ENCODE data around the gene MAP3K2. TPM values are rescaled to one million over a fixed set of nuclear protein-coding genes. Genes with fewer than 3 reads are reported as not detected.

Gene MAP3K2
- total and polyA plus RNA-seq, 2 of the 8 experiments (the other 6 are each of a cell fraction or from before 2014, with no cell fraction given): 2.0 to 23.2 TPM

GRCh38 chr2:127254386-127254981, 133.3 kb downstream of the MAP3K2 start:
- H3K14ac ChIP-seq (ENCODE audit: insufficient read length): no peak overlapping the region
- no peak overlapping the region for H3K4me3 ChIP-seq (ENCODE audit: extremely low read depth in 1 of 4, insufficient read depth in 2 of 4, low read depth in 3 of 4, low read length in 4 of 4)
- no peak for TF ChIP-seq HDAC6 (IDR thresholded peaks at IDR 0.05; ENCODE audit: low read depth, low read length)
- no peak for TF ChIP-seq TBP (IDR thresholded peaks at IDR 0.05; ENCODE audit: low read depth, low read length)
- TF ChIP-seq TCF12 (IDR thresholded peaks at IDR 0.05; ENCODE audit: low read depth, low read length): no peak
- no peak for TF ChIP-seq SRF (IDR thresholded peaks at IDR 0.05; ENCODE audit: low read depth, low read length)
- no peak for TF ChIP-seq EZH2 (IDR thresholded peaks at IDR 0.05; ENCODE audit: low read depth, low read length, severe bottlenecking)
- TF ChIP-seq POLR2AphosphoS5 (IDR thresholded peaks at IDR 0.05; ENCODE audit: low read depth, low read length): no peak
- no peak for TF ChIP-seq FOSL1 (IDR thresholded peaks at IDR 0.05; ENCODE audit: insufficient read depth, low read depth, low read length)
- no peak overlapping the region for H3K27ac ChIP-seq (ENCODE audit: low read depth, low read length)
- no peak overlapping the region for H3K23ac ChIP-seq (ENCODE audit: insufficient read length)
- H2BK20ac ChIP-seq (ENCODE audit: low read length): no peak overlapping the region
- no peak overlapping the region for H2AK5ac ChIP-seq (ENCODE audit: low read depth, low read length)
- H3K9ac ChIP-seq (replicated peaks in 1 of 4; ENCODE audit: extremely low read depth in 1 of 4, low read depth in 3 of 4, low read length in 3 of 4): no peak overlapping the region
- no peaks in the 10 kb centered on the region for H3K27me3 ChIP-seq (replicated peaks in 1 of 4; ENCODE audit: control insufficient read depth in 3 of 4, extremely low read depth in 1 of 4, insufficient read depth in 3 of 4, low read length in 3 of 4)
- POLR2A ChIA-PET (ENCODE audit: partially characterized antibody): interaction anchor here (0.7 kb wide), 1 partner anchor 43 kb away, joined by 7 read pairs; no protein-coding TSS in a partner anchor
- no peak overlapping the region for H4K91ac ChIP-seq (replicated peaks; ENCODE audit: insufficient read length, low read length)
- no peak overlapping the region for H2BK120ac ChIP-seq (replicated peaks; ENCODE audit: low read depth, low read length)
- WGBS, 2 experiments (ENCODE audit: extremely low coverage in 1 of 2, insufficient coverage in 1 of 2, insufficient read length in 1 of 2, insufficient replicate concordance in 2 of 2, low coverage in 1 of 2, low lambda C conversion rate in 2 of 2, missing lambda C conversion rate in 1 of 2): 87% methylated on average over 7 of the region's 7 CpGs; no CpG with 5 or more reads in 1 of the 2 experiments
- H2BK5ac ChIP-seq (ENCODE audit: low read depth, low read length): no peak overlapping the region
- H3K56ac ChIP-seq (replicated peaks; ENCODE audit: insufficient read length, low read depth, low read length): no peak overlapping the region
- H3K4me1 ChIP-seq (replicated peaks in 1 of 4; ENCODE audit: control insufficient read depth in 3 of 4, insufficient read depth in 4 of 4, low read length in 3 of 4): no peaks in the 10 kb centered on the region
- no peaks in the 10 kb centered on the region for H3K23me2 ChIP-seq (ENCODE audit: low read depth, low read length)
- CTCF ChIA-PET (ENCODE audit: partially characterized antibody): no interaction called here
- H4K5ac ChIP-seq (ENCODE audit: insufficient read length, low read depth, low read length): no peak overlapping the region
- DNase-seq (ENCODE audit: low read depth in 1 of 2, low spot score in 2 of 2): no peak
- H2BK12ac ChIP-seq (ENCODE audit: low read depth, low read length): no peak overlapping the region
- H4K20me1 ChIP-seq (replicated peaks in 1 of 2; ENCODE audit: control insufficient read depth in 1 of 2, insufficient read depth in 2 of 2, low read length in 2 of 2): peaks cover 0 to 3% of the 10 kb centered on the region in 2 experiments
- no peak overlapping the region for H3K4me2 ChIP-seq (ENCODE audit: insufficient read depth in 1 of 2, low read depth in 2 of 2, low read length in 2 of 2)
- H3K79me2 ChIP-seq (ENCODE audit: control insufficient read depth in 1 of 2, insufficient read depth in 2 of 2, low read length in 2 of 2): no peaks in the 10 kb centered on the region
- peaks cover 8 to 32% (median 17%) of the 10 kb centered on the region in 4 experiments for H3K36me3 ChIP-seq (ENCODE audit: control insufficient read depth in 2 of 4, insufficient read depth in 4 of 4, low read length in 3 of 4)
- no peak overlapping the region for H4K8ac ChIP-seq (ENCODE audit: extremely low read depth, insufficient read depth, low read length)
- FAIRE-seq: no peak
- H2AFZ ChIP-seq (ENCODE audit: low read length): no peak overlapping the region
- H2BK15ac ChIP-seq (ENCODE audit: low read length): no peak overlapping the region
- no peaks in the 10 kb centered on the region for H3K79me1 ChIP-seq (ENCODE audit: low read depth, low read length)
- no peak overlapping the region for H3K18ac ChIP-seq (ENCODE audit: extremely low read depth, low read length)
- H3K9me3 ChIP-seq (ENCODE audit: insufficient read depth in 2 of 2, low read depth in 1 of 2, low read length in 1 of 2): no peaks in the 10 kb centered on the region
- H3K4ac ChIP-seq (replicated peaks; ENCODE audit: insufficient read length, low read depth, low read length): no peak overlapping the region
